ENCODE measurements around the gene IL17REL.
"Not testable (repeated sequence)": the region's sequence is repeated elsewhere in the genome, so short reads cannot be mapped to it uniquely, and the experiment has no call there.

Gene IL17REL

DNA sequence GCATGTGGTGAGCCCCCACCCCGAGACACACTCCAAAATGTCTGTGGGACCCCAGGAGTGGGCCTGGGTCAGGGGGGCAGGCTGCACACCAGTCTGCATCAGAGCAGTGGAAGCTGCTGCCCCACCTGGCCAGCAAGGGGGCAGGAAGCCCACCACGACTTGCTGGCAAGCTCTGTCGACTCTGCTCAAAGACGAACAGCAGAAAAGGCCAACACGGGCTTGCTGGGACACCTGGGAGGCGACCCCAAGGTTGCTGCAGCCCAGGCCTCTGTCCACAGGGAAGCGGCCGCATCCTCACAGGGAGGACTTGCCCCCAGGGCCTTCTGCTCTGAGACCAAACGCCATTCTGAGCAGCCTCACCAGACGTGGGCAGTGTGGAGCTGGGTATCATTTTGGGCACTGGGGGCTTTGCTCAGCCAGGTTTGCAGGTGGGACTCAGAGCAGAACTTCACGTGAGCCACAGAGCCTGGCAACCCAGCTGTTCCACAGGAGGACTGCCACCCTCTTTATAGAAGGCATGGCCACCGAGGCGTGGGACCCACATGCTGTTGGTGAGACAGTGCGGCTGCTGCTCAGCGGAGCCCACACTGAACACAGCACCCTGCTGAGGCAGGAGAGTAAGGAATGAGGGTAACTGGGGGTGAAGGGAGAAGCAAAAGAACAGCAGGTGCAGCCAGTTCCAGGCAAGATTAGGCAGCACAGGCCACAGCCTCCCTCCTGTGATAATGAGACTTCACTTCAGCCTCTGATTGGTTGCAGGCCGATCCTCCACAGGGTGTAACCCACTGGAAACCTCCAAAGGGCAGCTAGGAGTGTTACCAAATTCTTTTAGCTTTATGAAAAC, 11.0 kb downstream of the IL17REL start:
- DNase-seq = peak; percentile 78

DNA sequence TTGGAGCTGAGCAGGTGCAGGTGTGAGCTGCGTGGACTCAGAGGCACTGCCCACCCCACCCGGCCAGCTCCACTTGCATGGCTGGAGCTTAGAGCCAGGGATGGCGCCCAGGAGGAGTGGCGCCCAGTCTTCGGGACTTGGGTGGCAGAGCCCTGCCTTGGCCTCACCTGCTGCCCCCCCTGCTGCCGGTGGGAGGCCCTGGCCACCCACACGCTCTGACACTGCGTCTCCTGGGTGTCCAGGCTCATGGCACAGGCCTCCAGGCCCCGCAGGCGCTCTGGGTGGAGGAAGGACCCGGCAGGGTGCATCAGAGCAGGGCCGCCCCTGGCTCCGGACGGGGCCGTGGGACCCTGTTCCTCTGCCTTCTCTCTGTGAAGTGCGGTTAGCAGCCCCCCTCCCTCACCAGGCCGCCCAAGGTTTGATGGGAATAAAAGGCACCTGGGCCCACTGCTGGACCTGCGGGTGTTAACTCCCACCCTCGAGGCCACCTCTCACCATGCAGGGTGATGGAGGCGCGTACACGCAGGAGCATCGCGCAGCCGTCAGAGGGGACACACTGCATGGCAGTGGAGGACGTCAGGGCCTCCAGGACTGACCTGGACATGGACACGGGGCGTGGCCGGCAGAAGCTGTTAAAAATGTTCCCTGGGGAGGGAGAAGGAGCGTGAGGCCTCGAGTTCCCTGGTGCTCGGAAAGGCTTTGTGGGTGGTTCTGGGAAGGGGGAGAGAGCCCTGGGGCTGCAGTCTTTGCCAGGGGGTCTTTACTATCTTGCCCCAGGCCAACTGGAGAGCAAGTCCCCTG, 11.8 kb downstream of the IL17REL start:
- DNase-seq = no peak

GRCh38 chr22:49999946-50000586, 12.5 kb downstream of the IL17REL start:
- DNase-seq = no peak

DNA sequence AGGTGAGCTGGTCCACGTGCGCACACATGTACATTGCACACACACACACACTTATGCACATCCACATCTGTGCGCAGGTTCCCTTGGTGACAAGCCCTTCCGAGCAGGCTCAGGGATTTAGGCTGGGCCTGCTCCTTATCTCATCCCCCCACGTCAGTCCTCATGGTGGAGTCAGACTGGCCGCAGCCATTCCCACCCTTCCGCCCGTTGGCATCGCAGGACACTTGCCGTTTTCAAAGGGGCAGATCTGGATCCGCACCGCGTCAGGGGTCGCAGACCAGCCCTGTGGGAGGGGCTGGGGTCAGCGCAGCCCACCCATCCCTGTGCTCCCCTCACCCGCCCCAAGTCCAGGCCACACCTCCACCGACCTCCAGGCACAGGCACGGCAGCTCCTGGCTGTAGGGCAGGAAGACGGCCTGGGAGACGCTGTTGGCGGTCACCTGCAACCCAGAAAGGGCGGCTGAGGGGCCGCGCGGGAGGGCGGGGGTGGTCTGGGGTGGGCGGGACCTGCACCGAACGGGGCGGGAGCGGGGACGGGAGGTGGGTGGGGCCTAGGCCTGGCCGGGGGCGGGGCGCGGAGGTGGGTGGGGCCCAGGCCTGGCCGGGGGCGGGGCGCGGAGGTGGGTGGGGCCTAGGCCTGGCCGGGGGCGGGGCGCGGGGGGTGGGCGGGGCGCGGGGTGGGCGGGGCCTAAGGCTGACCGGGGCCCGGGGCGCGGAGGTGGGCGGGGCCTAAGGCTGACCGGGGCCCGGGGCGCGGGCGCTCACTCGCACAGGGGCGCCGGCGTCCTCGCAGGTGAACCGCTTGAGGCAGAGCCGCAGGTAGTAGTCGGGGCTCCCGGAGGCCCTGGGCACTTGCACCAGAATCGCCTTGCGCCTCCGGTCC, 13.3 kb downstream of the IL17REL start:
- DNase-seq = no peak

DNA sequence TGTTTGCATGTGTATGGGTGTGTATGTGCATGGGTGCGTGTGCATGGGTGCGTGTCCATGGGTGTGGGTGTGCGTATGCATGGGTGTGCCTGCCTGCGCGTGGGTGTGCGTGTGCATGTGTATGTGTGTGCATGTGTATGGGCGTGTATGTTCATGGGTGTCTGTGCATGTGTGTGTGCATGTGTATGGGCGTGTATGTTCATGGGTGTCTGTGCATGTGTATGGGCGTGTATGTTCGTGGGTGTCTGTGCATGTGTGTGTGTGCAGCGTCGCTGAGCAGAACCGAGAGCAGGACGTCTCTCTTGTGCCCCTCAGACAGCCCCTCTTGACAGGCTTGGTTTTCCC, 13.9 kb downstream of the IL17REL start:
- no peak for DNase-seq

GRCh38 chr22:49997932-49998717, 14.4 kb downstream of the IL17REL start:
- DNase-seq = no peak

DNA sequence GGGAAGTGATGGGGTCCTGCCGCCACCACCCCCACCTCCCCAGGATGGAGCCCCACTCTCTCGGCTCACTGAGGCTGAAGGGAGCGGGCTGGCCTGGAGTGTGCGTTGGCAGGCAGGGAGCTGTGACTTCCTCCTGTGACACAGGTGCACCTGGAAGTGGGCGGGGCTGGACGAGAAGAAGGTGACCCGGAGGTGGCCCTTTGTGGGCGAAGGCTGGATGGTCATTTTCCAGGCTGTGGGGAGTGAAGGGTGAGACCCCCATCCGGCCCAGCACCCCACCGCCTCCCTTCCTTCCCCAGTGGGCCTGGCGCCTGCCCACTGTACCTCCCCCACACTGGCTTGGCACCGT, 15.3 kb downstream of the IL17REL start:
- DNase-seq = no peak

DNA sequence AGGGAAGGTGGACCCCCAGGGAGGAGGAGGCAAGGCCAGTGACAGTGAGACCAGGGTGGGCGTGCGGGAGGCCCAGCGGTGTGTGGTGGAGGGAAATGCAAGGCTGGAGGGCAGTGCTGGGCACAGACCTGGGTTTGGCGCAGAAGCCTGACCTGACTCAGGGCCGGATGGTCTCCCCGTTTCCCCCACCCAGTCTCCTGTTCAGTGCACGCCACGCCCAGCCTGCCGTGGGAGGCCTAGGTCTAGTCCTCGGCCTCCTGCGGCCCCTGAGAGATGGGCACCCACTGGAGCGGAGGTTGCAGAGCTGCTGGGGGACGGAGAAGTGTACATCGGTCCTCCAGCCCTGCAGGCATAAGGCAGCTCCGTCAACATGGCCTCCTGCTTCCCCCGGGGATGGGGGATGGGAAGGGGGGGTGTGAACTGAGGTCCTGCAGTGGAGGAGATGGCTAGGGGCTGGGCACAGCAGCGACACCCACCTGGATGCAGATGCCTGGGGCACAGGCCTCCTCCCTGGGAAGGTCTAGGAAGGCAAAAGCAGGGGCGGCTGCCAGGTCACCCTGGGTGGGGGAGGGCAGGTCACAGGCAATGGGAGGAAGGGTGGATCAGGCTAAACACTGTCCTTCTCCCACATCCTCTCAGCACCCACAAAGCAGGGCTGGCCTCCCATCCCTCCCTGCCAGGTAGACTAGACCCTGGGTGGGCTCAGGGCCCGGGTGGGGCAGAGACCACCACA, 15.9 kb downstream of the IL17REL start:
- DNase-seq = no peak

- no peak for DNase-seq
Measured at GRCh38 chr22:49996119-49996517, 16.4 kb downstream of the IL17REL start.

DNA sequence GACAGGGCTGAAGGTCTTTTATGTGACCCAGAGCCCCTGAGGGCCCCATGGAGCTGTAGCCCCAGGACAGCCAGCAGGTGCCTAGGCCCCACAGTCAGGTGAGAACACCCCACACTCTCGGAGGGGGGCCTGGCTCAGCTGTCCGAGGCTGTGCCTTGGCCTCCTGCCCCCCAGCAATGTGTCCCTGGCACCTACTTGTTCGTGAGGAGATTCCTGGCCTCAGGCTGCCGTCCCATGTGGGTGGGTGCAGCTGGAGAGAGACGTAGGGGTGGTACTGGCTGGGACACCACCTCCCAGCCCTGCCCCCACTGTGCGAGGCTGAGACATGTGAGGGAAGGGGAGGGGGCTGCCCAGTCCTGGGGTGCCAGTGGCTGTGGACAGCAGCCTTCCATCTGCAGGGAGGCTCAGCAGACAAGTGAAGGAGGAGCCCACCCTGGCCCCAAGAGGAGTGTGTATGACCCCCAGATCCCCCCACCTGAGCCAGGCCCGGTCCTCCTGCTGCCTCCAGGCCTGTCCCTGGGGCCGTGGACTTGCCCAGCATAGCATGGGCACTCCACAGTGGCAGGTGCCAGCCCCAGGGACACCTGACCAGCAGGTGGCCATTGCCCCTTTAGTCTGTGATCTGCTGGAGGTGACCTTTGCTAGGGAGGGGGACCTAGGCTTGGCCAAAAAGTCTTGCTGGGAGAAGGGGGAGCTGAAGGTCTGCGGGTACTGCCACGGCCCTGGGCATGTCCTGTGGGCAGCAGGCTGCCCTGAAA, 17.0 kb downstream of the IL17REL start:
- DNase-seq = no peak

GRCh38 chr22:49995041-49995360, 17.6 kb downstream of the IL17REL start:
- no peak for DNase-seq

- DNase-seq = no peak
Measured at GRCh38 chr22:49994361-49995040, 18.1 kb downstream of the IL17REL start.

DNA sequence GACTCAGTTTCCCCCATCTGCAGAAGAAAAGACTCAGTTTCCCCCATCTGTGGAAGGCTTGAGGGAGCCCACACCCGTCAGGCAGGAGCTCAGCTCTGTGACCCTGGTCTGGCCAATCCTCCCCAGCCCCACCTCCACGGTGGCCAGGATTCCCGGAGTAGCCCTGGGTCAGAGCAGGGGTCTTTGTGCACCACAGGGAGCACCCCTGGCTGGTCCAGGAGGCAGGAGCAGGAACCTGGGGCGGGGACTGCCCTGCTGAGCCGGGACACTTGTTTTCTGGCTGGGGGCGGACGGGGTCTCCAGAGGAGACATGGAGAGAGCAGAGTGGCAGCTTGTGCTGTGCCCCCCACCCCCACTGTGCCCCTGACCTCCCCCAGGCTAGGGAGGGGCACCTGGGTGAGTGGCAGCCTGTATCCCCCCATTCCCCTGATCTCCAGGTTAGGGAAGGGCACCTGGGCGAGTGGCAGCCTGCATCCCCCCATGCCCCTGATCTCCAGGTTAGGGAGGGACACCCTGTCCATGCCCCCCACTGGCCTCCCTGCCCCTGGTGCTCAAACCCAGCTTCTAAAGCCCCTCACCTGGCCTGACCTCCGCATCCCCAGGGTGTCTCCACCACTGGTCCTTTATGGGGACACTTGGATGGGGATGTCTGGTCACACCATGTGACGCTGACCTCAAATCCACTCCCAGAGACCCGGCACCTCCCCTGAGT, 18.8 kb downstream of the IL17REL start:
- DNase-seq = no peak

DNA sequence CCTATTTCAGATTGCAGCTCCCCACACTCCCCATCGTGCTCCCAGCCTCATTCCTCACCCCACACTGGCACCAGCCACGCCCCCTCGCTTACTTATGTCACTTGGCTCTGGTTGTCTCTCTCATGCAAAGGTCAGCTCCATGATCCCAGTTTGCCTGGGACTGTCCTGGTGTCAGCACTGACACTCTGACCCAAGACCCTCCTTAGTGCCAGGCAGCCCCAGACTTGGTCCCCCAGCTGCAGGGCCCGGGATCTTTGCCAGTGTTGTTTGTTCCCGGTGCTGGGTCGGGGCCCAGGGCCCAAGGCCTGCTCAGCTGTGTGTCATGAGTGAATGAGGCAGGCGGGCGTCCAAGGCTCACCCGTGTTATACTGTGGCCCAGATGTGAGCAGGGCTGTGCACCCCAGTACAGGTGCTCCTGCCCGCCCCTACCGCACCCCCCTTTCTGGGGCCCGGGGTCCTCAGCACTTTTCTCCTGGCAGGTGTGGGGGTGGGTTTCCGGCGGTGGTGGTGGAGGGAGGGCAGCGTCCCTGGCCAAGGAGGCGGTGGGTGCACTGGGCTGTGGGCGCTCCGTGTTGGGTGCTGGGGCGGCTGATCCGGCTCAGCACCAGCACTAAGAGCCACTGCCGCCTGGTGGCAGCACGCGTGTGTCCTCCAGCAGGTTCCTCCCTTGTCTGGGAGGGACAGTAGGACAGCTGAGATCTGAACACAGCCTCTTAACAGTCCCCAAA, 19.5 kb downstream of the IL17REL start:
- no peak for DNase-seq

GRCh38 chr22:49991907-49992533, 20.5 kb downstream of the IL17REL start:
- DNase-seq = no peak

DNA sequence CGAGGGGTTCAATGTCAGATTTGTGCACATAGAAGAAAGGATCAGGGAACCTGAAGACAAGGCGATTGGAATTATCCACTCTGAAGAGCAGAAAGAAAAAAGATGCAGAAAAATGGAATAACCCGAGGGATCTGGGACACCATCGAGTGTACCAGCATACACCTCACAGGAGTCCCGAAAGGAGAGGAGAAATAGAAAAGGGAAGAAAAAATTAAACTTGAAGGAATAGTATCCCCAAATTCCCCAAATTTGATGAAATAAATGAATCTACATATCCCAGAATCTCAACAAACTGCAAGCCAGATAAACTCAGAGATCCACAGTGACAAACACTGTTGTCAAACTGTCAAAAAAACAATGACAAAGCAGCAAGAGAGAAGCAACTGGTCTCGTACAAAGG, 21.4 kb downstream of the IL17REL start:
- no peak for DNase-seq

- DNase-seq = not testable (repeated sequence)
Measured at GRCh38 chr22:49989826-49990225, 22.7 kb downstream of the IL17REL start.

GRCh38 chr22:49986325-49986724, 26.2 kb downstream of the IL17REL start:
- DNase-seq = no peak
